Measurements from ENCODE around the gene SYK. TPM values are rescaled to one million over a fixed set of nuclear protein-coding genes. Genes with fewer than 3 reads are reported as not detected.

The SYK gene
- total RNA-seq, 1 experiment from 2014 or later = 9.0 TPM

- H3K9me2 ChIP-seq (ENCODE audit: insufficient read depth) = no peaks in the 10 kb centered on the region
- H4K20me1 ChIP-seq (ENCODE audit: insufficient read depth) = no peaks in the 10 kb centered on the region
- no peak for ATAC-seq
- TF ChIP-seq CBX3 (IDR thresholded peaks at IDR 0.05; ENCODE audit: low read depth) (no peak), EZH2phosphoT487 (IDR thresholded peaks at IDR 0.05; ENCODE audit: borderline replicate concordance) (no peak), JUND (IDR thresholded peaks at IDR 0.05) (no peak), SRF (IDR thresholded peaks at IDR 0.05; ENCODE audit: low read depth) (no peak), EGR1 (IDR thresholded peaks at IDR 0.05; ENCODE audit: low read depth) (no peak)
- no peaks in the 10 kb centered on the region for H3K79me2 ChIP-seq (ENCODE audit: insufficient read depth, low read length)
- POLR2A ChIA-PET = no interaction called here
- RAD21 ChIA-PET (ENCODE audit: low non-redundant PET in 1 of 2, low total read pairs in 2 of 2, uncharacterized antibody in 2 of 2, unreplicated experiment in 2 of 2) = no interaction called here
- no peaks in the 10 kb centered on the region for H3K4me1 ChIP-seq (ENCODE audit: control insufficient read depth in 1 of 2, insufficient read depth in 2 of 2, low read length in 2 of 2)
- no peak overlapping the region for H2AFZ ChIP-seq (ENCODE audit: low read depth, low read length, poor library complexity, severe bottlenecking)
- DNase-seq (ENCODE audit: low read depth, low spot score) = no peak
- H3K9ac ChIP-seq (ENCODE audit: low read length) = no peak overlapping the region
- H3K27ac ChIP-seq (ENCODE audit: low read depth, low read length) = no peak overlapping the region
- no peaks in the 10 kb centered on the region for H3K9me3 ChIP-seq (ENCODE audit: control insufficient read depth in 1 of 2, insufficient read depth in 1 of 2, low read depth in 1 of 2, low read length in 2 of 2)
- intact Hi-C loops (cut with micrococcal nuclease) = no loop called here
- CTCF ChIA-PET = interaction anchor here (0.9 kb wide), 1 partner anchor 9 kb away, joined by 5 read pairs; no protein-coding TSS in a partner anchor
- H3K27me3 ChIP-seq (ENCODE audit: insufficient read depth, low read length) = no peaks in the 10 kb centered on the region
- BruUV-seq (replicated peaks) = no TSS peak
- no peak overlapping the region for H3K4me3 ChIP-seq (replicated peaks in 1 of 2; ENCODE audit: low read depth in 1 of 2, low read length in 2 of 2)
- no peak overlapping the region for H3K4me2 ChIP-seq (ENCODE audit: low read length)
- no peaks in the 10 kb centered on the region for H3K36me3 ChIP-seq (ENCODE audit: control insufficient read depth in 1 of 2, insufficient read depth in 2 of 2, low read length in 2 of 2)
Observed at GRCh38 chr9:90906316-90907055, 104.9 kb downstream of the SYK start.

- H3K4me1 ChIP-seq (ENCODE audit: control insufficient read depth in 1 of 2, insufficient read depth in 2 of 2, low read length in 2 of 2) = no peaks in the 10 kb centered on the region
- intact Hi-C loops (cut with micrococcal nuclease) = no loop called here
- no peaks in the 10 kb centered on the region for H4K20me1 ChIP-seq (ENCODE audit: insufficient read depth)
- H3K9me3 ChIP-seq (ENCODE audit: control insufficient read depth in 1 of 2, insufficient read depth in 1 of 2, low read depth in 1 of 2, low read length in 2 of 2) = no peaks in the 10 kb centered on the region
- ATAC-seq (no peak), DNase-seq (ENCODE audit: low read depth, low spot score) (no peak)
- BruUV-seq (replicated peaks) = no TSS peak
- TF ChIP-seq SRF (IDR thresholded peaks at IDR 0.05; ENCODE audit: low read depth) (no peak), MAX (IDR thresholded peaks at IDR 0.05) (no peak), EGR1 (IDR thresholded peaks at IDR 0.05; ENCODE audit: low read depth) (no peak), POLR2AphosphoS5 (IDR thresholded peaks at IDR 0.05; ENCODE audit: low read depth, low read length) (no peak), CTCF (IDR thresholded peaks at IDR 0.05 in 2 of 3, conservative IDR thresholded peaks at IDR 0.05 in 1 of 3; ENCODE audit: borderline replicate concordance in 1 of 3, insufficient read depth in 1 of 3, low read depth in 2 of 3, low read length in 2 of 3) (no peak), POLR2A (IDR thresholded peaks at IDR 0.05; ENCODE audit: borderline replicate concordance, extremely low read depth, insufficient read depth, insufficient read length) (no peak), CBX3 (IDR thresholded peaks at IDR 0.05; ENCODE audit: low read depth) (no peak), ATF3 (IDR thresholded peaks at IDR 0.05) (no peak), EZH2phosphoT487 (IDR thresholded peaks at IDR 0.05; ENCODE audit: borderline replicate concordance) (no peak)
- no peak overlapping the region for H3K9ac ChIP-seq (ENCODE audit: low read length)
- H3K27me3 ChIP-seq (ENCODE audit: insufficient read depth, low read length) = no peaks in the 10 kb centered on the region
- H3K27ac ChIP-seq (ENCODE audit: low read depth, low read length) = no peak overlapping the region
- H3K36me3 ChIP-seq (ENCODE audit: control insufficient read depth in 1 of 2, insufficient read depth in 2 of 2, low read length in 2 of 2) = no peaks in the 10 kb centered on the region
- H3K9me2 ChIP-seq (ENCODE audit: insufficient read depth) = no peaks in the 10 kb centered on the region
- CTCF ChIA-PET = no interaction called here
- H3K79me2 ChIP-seq (ENCODE audit: insufficient read depth, low read length) = no peaks in the 10 kb centered on the region
- no peak overlapping the region for H2AFZ ChIP-seq (ENCODE audit: low read depth, low read length, poor library complexity, severe bottlenecking)
- no peak overlapping the region for H3K4me3 ChIP-seq (replicated peaks in 1 of 2; ENCODE audit: low read depth in 1 of 2, low read length in 2 of 2)
- H3K4me2 ChIP-seq (ENCODE audit: low read length) = no peak overlapping the region
- RAD21 ChIA-PET (ENCODE audit: low non-redundant PET in 1 of 2, low total read pairs in 2 of 2, uncharacterized antibody in 2 of 2, unreplicated experiment in 2 of 2) = no interaction called here
- POLR2A ChIA-PET = no interaction called here
Observed at GRCh38 chr9:90907056-90907445, 105.4 kb downstream of the SYK start.

Measured in HCT116 (cell line).